ENCODE measurements around the gene NLRC5.

GRCh38 chr16:56975714-56976113, 13.6 kb upstream of the NLRC5 start:
- TF ChIP-seq CTCF (IDR thresholded peaks at IDR 0.05), result no peak
- TF ChIP-seq POLR2AphosphoS5 (IDR thresholded peaks at IDR 0.05), result no peak
- TF ChIP-seq POLR2A (IDR thresholded peaks at IDR 0.05), result no peak
- TF ChIP-seq EP300 (IDR thresholded peaks at IDR 0.05), result no peak
